Sigmoid colon (tissue), 4 donors: ENCODE data around the gene PFDN6.

Experiments
- CTCF ChIP-seq, 4 experiments: fragments of 450-650 bp in 3 of 4; fragments of 200-600 bp in 1 of 4; IDR thresholded peaks; one replicate each; pipeline ENCODE4 v1.5.1; 2016 to 2019; ENCODE audit warnings: antibody characterized with exemption in 4 of 4, mild to moderate bottlenecking in 3 of 4, moderate library complexity in 2 of 4
- EP300 ChIP-seq, 4 donors: sonication (generic); formaldehyde crosslinking; IDR thresholded peaks; one replicate each; pipeline ENCODE4 v1.6.1; 2017; ENCODE audit warnings: antibody characterized with exemption in 4 of 4
- POLR2A ChIP-seq, 2 donors: fragments of 450-650 bp; IDR thresholded peaks; one replicate each; pipeline ENCODE4 v1.6.1; 2016; ENCODE audit warnings: antibody characterized with exemption in 2 of 2, mild to moderate bottlenecking in 2 of 2, moderate library complexity in 2 of 2

DNA sequence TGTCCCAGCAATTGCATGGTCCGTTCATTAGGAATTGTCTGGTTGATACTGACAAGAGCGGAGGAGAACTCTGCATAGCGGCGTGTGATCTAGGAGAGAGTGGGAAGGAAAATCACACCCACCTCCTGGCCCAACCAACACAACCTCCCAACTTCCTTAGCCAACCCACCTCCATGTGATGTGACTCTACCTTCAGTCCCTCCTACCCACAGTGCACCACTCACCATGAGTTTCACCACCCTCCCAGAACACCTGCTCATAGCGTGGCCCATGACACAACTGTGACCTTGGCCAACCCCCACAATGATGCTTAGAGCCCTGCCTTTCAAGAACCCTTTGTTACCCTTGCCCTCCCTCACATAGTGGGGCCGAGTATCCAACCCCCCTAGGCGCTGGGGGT, 25.4 kb upstream of the PFDN6 start:
- no peak for TF ChIP-seq CTCF (IDR thresholded peaks at IDR 0.05)
- TF ChIP-seq POLR2A (IDR thresholded peaks at IDR 0.05): no peak
- TF ChIP-seq EP300 (IDR thresholded peaks at IDR 0.05): no peak
